22Rv1 (cell line): ENCODE data around the gene SHFL.

ENCODE experiments used
- CTCF ChIP-seq: fragments of 450-650 bp; IDR thresholded peaks from 2 replicates; pipeline ENCODE4 v1.5.1; 2017; ENCODE audit warnings: mild to moderate bottlenecking
- ZFX ChIP-seq: fragments of 450-650 bp; IDR thresholded peaks from 2 replicates; pipeline ENCODE4 v1.6.1; 2017; ENCODE audit warnings: antibody characterized with exemption, borderline replicate concordance

- TF ChIP-seq CTCF (no peak), ZFX (no peak)
These were observed 14.2 kb downstream of the SHFL start for GRCh38 chr19:10100163-10100785.
